ENCODE measurements around the gene MXRA8.

MXRA8 gene

GRCh38 chr1:1349256-1350012 lies 8.9 kb downstream of the MXRA8 start, which contains the start of gene DVL1:
DVL1 (minus strand) TSS chr1:1349418; CDS start chr1:1349065, 353 bp downstream.
- peak; percentile 50 for DNase-seq (ENCODE audit: low read depth)

- no peak for DNase-seq (ENCODE audit: low read depth)
Measured at GRCh38 chr1:1348420-1349255, 9.7 kb downstream of the MXRA8 start.

GRCh38 chr1:1347663-1348419 lies 10.5 kb downstream of the MXRA8 start:
- DNase-seq (ENCODE audit: low read depth) = no peak

- DNase-seq (ENCODE audit: low read depth) = no peak
Measured at GRCh38 chr1:1347026-1347595, 11.2 kb downstream of the MXRA8 start.

- no peak for DNase-seq (ENCODE audit: low read depth)
Measured at GRCh38 chr1:1346501-1346890, 11.9 kb downstream of the MXRA8 start.

GRCh38 chr1:1345860-1346500 lies 12.4 kb downstream of the MXRA8 start:
- no peak for DNase-seq (ENCODE audit: low read depth)

- no peak for DNase-seq (ENCODE audit: low read depth)
Measured at GRCh38 chr1:1345384-1345783, 13.0 kb downstream of the MXRA8 start.

GRCh38 chr1:1344655-1345361 lies 13.5 kb downstream of the MXRA8 start:
- peak; percentile 38 for DNase-seq (ENCODE audit: low read depth)

GRCh38 chr1:1343811-1344421 lies 14.4 kb downstream of the MXRA8 start:
- DNase-seq (ENCODE audit: low read depth) = no peak

- DNase-seq (ENCODE audit: low read depth) = no peak
Measured at GRCh38 chr1:1342584-1343115, 15.7 kb downstream of the MXRA8 start.

- DNase-seq (ENCODE audit: low read depth) = no peak
Measured at GRCh38 chr1:1342061-1342562, 16.2 kb downstream of the MXRA8 start.

- no peak for DNase-seq (ENCODE audit: low read depth)
Measured at GRCh38 chr1:1341549-1342021, 16.8 kb downstream of the MXRA8 start.

GRCh38 chr1:1340791-1341548 lies 17.4 kb downstream of the MXRA8 start:
- no peak for DNase-seq (ENCODE audit: low read depth)

GRCh38 chr1:1340185-1340584 lies 18.2 kb downstream of the MXRA8 start:
- DNase-seq (ENCODE audit: low read depth) = no peak

- no peak for DNase-seq (ENCODE audit: low read depth)
Measured at GRCh38 chr1:1338278-1338677, 20.1 kb downstream of the MXRA8 start.

- DNase-seq (ENCODE audit: low read depth) = peak; percentile 28
Measured at GRCh38 chr1:1337793-1338147, 20.6 kb downstream of the MXRA8 start.

GRCh38 chr1:1336931-1337792 lies 21.2 kb downstream of the MXRA8 start:
- DNase-seq (ENCODE audit: low read depth) = no peak

- DNase-seq (ENCODE audit: low read depth) = no peak
Measured at GRCh38 chr1:1336446-1336845, 21.9 kb downstream of the MXRA8 start.
